Hepatocyte (in vitro differentiated cells): ENCODE measurements around the gene MX1. TPM values are rescaled to one million over a fixed set of nuclear protein-coding genes. Genes with fewer than 3 reads are reported as not detected.

Experiments
- DNase-seq: peaks from one replicate; pipeline ENCODE4 v3.0.0-alpha.2; 2016; ENCODE audit warnings: low spot score
- H2AFZ ChIP-seq: fragments of 200-600 bp; sonication (generic); 2 replicates; pipeline ENCODE4 v1.6.0; 2016; ENCODE audit warnings: antibody characterized with exemption, mild to moderate bottlenecking
- H3K27ac ChIP-seq: fragments of 200-600 bp; sonication (generic); 2 replicates; pipeline ENCODE4 v1.5.1; 2016; ENCODE audit warnings: mild to moderate bottlenecking
- H3K27me3 ChIP-seq: fragments of 200-600 bp; sonication (generic); 2 replicates; pipeline ENCODE4 v1.6.1; 2016
- H3K36me3 ChIP-seq: fragments of 200-600 bp; sonication (generic); replicated peaks from 2 replicates; pipeline ENCODE4 v1.5.1; 2016; ENCODE audit warnings: low read depth; ENCODE audit not compliant: insufficient read depth
- H3K4me1 ChIP-seq: fragments of 200-600 bp; sonication (generic); 2 replicates; pipeline ENCODE4 v1.5.1; 2016; ENCODE audit warnings: mild to moderate bottlenecking, moderate library complexity; ENCODE audit not compliant: insufficient read depth
- H3K4me2 ChIP-seq: fragments of 200-600 bp; sonication (generic); 2 replicates; pipeline ENCODE4 v1.6.0; 2016
- H3K4me3 ChIP-seq: fragments of 200-600 bp; sonication (generic); 2 replicates; pipeline ENCODE4 v1.5.1; 2016; ENCODE audit warnings: mild to moderate bottlenecking
- H3K79me2 ChIP-seq: fragments of 200-600 bp; sonication (generic); 2 replicates; pipeline ENCODE4 v1.6.0; 2017; ENCODE audit warnings: mild to moderate bottlenecking
- H3K9me2 ChIP-seq: fragments of 200-600 bp; sonication (generic); replicated peaks from 2 replicates; pipeline ENCODE4 v1.6.0; 2017; ENCODE audit warnings: mild to moderate bottlenecking; ENCODE audit not compliant: insufficient read depth
- H3K9me3 ChIP-seq: fragments of 200-600 bp; sonication (generic); 2 replicates; pipeline ENCODE4 v1.5.1; 2016; ENCODE audit warnings: low read depth, mild to moderate bottlenecking
- H4K20me1 ChIP-seq: fragments of 200-600 bp; sonication (generic); 2 replicates; pipeline ENCODE4 v1.6.0; 2016; ENCODE audit warnings: mild to moderate bottlenecking; ENCODE audit not compliant: insufficient read depth, poor library complexity, severe bottlenecking
- EZH2 ChIP-seq: fragments of 200-600 bp; sonication (generic); IDR thresholded peaks from 2 replicates; pipeline ENCODE4 v1.6.1; 2016; ENCODE audit warnings: antibody characterized with exemption, mild to moderate bottlenecking, borderline replicate concordance
- EZH2phosphoT487 ChIP-seq: fragments of 200-600 bp; sonication (generic); IDR thresholded peaks from one replicate; pipeline ENCODE4 v1.6.1; 2018; ENCODE audit warnings: antibody characterized with exemption, mild to moderate bottlenecking, low read depth, moderate library complexity; ENCODE audit not compliant: unreplicated experiment, severe bottlenecking
- WGBS: methylation state at CpG from one replicate; pipeline ENCODE4 v1.1.6; 2016; ENCODE audit warnings: low lambda C conversion rate; ENCODE audit errors: missing lambda C conversion rate; 5-methylcytosine and 5-hydroxymethylcytosine counted together
- polyA plus RNA-seq: library from polyadenylated mRNA; unstranded; fragments of >200 nt; fragmentation: Nextera tagmentation; extraction: Ambion mirVana; gene quantifications from 2 replicates; pipeline ENCODE4 v1.2.1, GENCODE V29; 2016
- total RNA-seq: library from RNA; depleted of rRNA; stranded (reverse); fragments of >200 nt; gene quantifications from 2 replicates; pipeline ENCODE4 v1.2.3, GENCODE V29; 2014
- TF ChIP-seq, protein P1 (sequence below): fragments of 200-600 bp; sonication (generic); IDR thresholded peaks from 2 replicates; pipeline ENCODE4 v1.5.1; 2016; ENCODE audit warnings: antibody characterized with exemption, mild to moderate bottlenecking; ENCODE audit not compliant: poor library complexity

Gene MX1
- total and polyA plus RNA-seq, 2 experiments from 2014 or later, result 14.2 to 26.6 TPM

DNA sequence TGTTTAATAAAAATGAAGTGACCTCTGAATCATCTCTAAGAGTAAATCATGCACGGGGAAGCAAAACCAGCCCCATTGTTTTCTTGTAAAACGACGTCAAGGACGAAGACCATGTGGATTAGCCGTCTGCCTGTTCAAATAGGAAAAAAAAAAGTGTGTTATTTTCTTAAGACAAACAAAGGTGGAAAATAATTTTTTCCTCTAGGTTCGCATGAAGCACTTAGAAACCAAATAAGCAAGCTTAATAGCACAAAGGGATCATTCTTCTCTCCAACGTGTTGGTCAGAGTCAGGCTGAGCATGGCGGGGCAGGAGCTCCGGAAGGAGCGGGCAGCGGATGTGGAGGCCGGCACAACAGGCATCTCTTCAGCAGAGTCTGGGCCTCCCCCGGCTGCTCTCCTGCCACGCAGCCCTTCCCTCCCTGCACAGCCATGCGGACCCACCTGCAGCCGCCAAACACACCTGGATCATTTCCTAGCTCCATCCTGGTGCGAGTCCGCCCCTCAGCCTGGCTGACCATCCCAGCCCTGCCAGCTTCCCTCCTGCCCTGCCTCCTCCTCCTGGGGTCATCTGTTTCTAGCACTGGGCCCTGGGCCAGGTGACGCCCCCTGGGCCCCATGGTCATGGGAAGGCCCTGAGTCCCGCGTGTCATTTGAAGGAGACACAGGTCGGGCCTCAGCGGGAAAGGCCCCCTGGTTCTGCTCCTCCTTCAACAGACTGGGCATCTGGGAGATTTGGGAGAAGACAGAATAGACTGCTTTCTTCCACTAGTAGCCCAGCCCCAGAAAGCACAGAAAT is 40.2 kb downstream of the MX1 start:
- TF ChIP-seq, protein P1, sequence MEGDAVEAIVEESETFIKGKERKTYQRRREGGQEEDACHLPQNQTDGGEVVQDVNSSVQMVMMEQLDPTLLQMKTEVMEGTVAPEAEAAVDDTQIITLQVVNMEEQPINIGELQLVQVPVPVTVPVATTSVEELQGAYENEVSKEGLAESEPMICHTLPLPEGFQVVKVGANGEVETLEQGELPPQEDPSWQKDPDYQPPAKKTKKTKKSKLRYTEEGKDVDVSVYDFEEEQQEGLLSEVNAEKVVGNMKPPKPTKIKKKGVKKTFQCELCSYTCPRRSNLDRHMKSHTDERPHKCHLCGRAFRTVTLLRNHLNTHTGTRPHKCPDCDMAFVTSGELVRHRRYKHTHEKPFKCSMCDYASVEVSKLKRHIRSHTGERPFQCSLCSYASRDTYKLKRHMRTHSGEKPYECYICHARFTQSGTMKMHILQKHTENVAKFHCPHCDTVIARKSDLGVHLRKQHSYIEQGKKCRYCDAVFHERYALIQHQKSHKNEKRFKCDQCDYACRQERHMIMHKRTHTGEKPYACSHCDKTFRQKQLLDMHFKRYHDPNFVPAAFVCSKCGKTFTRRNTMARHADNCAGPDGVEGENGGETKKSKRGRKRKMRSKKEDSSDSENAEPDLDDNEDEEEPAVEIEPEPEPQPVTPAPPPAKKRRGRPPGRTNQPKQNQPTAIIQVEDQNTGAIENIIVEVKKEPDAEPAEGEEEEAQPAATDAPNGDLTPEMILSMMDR, result no peak
- no peak for TF ChIP-seq EZH2phosphoT487
- TF ChIP-seq EZH2, result no peak
- DNase-seq, result no peak
- no peak overlapping the region for H3K4me2 ChIP-seq
- no peak overlapping the region for H3K4me3 ChIP-seq
- no peak overlapping the region for H3K27ac ChIP-seq
- no peaks in the 10 kb centered on the region for H3K27me3 ChIP-seq
- 88% methylated on average over 23 of the region's 23 CpGs for WGBS
- peaks cover 14% of the 10 kb centered on the region for H3K4me1 ChIP-seq
- H3K36me3 ChIP-seq, result peaks cover 4% of the 10 kb centered on the region
- no peak overlapping the region for H2AFZ ChIP-seq
- H3K79me2 ChIP-seq, result no peaks in the 10 kb centered on the region
- no peaks in the 10 kb centered on the region for H4K20me1 ChIP-seq
- H3K9me2 ChIP-seq, result no peaks in the 10 kb centered on the region
- H3K9me3 ChIP-seq, result no peaks in the 10 kb centered on the region

DNA sequence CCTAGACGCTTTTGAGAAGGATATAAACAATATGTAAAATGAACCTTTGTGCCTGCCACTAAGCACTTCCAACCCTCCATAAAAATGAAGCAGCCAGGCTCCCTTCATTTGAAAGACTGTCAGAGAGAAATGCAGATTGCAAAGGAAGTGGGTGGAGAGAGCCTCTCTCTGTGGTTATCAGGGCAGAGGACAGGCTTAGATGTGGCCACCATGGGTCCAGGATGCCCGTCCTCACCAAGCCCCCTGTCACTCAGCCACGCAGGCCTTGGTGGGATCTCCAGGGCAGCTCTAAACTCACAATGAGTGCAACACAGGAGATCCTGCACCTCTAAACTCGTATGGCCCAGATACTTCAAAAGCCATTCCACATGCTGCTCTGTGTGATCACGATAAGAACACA is 44.0 kb downstream of the MX1 start:
- Histone ChIP-seq H3K4me2 (no peak overlapping the region), H3K79me2 (no peaks in the 10 kb centered on the region), H3K27me3 (no peaks in the 10 kb centered on the region), H3K9me3 (no peaks in the 10 kb centered on the region), H2AFZ (no peak overlapping the region), H3K27ac (no peak overlapping the region), H3K4me1 (peaks cover 9% of the 10 kb centered on the region), H3K9me2 (no peaks in the 10 kb centered on the region), H3K36me3 (no peaks in the 10 kb centered on the region), H4K20me1 (no peaks in the 10 kb centered on the region), H3K4me3 (no peak overlapping the region)
- WGBS, result 63% methylated on average over 5 of the region's 5 CpGs
- no peak for DNase-seq
- TF ChIP-seq EZH2 (no peak), EZH2phosphoT487 (no peak)
- TF ChIP-seq, protein P1, result no peak

DNA sequence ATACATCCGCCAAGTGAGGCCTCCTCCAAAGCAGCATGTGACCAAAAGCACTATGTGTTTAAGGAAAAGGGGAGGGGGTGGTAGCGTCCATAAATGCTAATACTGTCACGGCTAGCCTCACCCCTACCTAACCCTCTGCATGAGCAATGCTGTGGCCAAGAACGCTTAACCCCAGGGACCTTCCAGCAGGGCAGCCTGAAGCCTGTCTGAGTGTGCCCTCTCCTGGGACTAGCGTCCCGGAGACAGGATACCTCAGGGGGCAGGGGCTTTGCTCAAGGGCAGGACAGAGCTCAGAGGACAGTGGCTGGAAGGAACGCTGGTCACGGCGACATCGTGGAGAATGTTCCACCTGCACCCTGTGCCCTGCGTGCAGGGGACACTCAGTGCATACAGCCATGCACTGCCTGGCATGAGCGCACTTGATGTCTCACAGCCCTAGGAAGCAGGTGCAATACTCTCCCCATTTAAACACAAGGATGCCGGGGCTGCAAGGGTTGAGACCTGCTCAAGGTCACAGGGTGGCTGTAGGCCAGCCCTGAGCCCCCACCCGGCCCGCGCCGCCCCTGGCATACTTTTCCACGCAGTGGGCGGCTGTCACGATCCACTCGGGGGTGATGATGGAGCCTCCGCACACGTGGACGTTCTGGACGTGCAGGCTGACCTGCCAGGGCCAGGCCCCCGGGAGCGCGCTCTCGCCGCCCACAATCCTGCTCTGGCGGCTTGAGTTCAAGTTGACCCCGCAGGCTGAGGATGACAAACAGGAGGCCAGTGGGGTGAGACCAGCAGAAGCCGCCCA is 46.9 kb downstream of the MX1 start:
- H3K4me2 ChIP-seq, result no peak overlapping the region
- WGBS, result 94% methylated on average over 33 of the region's 33 CpGs
- TF ChIP-seq EZH2phosphoT487, result no peak
- no peak for TF ChIP-seq EZH2
- TF ChIP-seq, protein P1, result no peak
- no peak for DNase-seq
- no peak overlapping the region for H3K27ac ChIP-seq
- no peaks in the 10 kb centered on the region for H3K36me3 ChIP-seq
- H3K79me2 ChIP-seq, result no peaks in the 10 kb centered on the region
- H2AFZ ChIP-seq, result no peak overlapping the region
- H3K4me1 ChIP-seq, result peaks cover 6% of the 10 kb centered on the region
- H3K27me3 ChIP-seq, result no peaks in the 10 kb centered on the region
- H3K9me3 ChIP-seq, result no peaks in the 10 kb centered on the region
- no peak overlapping the region for H3K4me3 ChIP-seq
- no peaks in the 10 kb centered on the region for H3K9me2 ChIP-seq
- no peaks in the 10 kb centered on the region for H4K20me1 ChIP-seq
